ENCODE measurements around the gene ADCY1.
"Not testable (repeated sequence)": the region's sequence is repeated elsewhere in the genome, so short reads cannot be mapped to it uniquely, and the experiment has no call there.

ADCY1 gene

DNA sequence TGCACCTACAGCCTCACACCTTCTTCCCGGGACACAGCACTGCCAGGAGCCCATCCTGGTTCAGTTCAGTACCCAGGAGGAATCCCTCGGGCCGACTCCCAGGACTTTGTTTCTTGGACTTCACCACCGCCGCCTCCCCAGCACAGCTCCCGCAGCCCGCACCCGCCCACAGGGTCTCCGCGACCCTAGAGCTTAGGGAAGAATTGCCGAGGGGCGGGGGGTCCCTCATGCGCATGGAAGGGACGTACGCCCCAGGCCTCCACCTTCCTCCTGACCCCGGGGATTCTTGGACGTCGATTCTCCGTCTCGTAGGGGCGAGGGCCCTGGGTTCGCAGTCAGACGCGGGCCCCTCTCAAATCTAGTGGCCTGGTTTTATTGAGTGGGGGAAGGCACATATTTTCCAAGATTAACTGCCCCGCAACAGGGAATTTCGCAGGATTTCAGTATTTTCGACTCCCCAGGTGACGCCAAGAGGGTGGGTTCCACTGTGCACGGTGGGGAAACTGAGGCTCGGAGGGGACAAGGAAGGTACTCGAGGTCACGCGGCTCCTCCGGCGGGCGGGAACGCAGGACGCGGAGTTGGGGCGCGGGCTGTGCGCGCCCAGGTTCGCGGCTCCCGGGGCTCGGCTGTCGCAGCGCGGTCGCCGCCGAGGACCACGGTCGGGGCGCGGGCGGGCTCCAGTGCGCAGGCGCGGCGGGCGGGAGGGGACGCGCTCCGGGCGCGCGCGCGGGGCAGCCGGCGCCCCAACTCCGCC lies at the start of gene ADCY1:
ADCY1 (plus strand) TSS at position 708 of the 755 bp plus-strand sequence. CDS start 176 bp downstream, outside the sequence.
- in situ Hi-C loops (cut with MboI; ENCODE audit: low sequenced_read_pairs) = no loop called here

DNA sequence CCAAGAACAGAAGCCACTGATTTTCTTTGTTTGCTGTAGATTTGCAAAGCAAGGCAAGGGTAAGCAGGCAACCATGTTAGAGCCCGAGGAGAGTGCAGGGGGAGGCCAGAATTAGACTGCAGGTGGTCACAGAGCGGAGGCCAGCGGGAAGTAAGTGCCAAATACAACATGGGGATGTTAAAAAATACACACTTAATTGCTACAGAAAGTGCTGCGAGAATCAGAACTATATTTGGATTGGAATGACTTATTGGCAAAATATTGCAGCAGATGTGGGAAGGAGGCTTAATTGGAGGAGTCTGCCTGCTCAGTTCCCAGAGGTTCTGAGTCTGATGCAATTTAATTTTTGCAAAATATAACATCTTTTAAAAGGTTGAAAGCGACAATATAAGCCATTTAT lies 49.7 kb upstream of the ADCY1 start:
- in situ Hi-C loops (cut with MboI; ENCODE audit: low sequenced_read_pairs) = no loop called here

DNA sequence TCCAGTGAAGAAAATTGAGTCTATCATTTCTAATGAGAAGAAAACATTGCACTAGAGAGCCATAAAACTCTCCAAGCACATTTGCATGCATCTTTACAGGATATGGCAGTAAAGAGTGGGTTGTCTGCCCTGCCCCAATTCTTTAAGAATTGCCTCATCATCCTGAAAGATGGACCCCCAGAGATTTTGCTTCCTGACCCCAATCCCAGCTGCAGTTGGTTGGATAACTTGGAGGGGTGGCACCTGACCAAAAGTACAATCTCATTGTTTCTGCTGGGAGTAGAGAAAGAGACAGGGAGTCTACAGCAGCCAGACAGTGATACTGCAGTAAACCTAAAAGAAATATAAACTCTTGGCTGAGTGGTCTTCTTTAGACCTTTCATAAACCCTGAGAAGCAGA lies 49.1 kb upstream of the ADCY1 start:
- in situ Hi-C loops (cut with MboI; ENCODE audit: low sequenced_read_pairs) = no loop called here

DNA sequence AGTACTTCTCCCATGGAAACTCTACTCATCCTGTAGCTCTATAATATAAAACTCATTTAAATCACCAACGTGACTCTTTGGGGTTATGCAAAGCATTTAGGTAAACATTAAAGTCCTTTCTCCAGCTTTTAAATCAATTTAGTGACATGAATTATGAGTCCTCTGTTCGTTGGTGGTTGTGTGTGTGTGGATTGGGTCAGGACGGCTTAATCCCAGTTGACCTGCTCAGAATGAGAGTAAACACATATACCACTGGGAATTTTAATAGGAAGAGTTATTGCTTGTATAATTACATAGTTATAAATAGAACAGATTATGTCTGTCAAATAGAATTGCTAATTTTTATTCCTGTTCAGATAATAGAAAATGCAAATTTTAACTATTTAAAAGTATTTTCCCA lies 30.7 kb upstream of the ADCY1 start:
- in situ Hi-C loops (cut with MboI; ENCODE audit: low sequenced_read_pairs) = no loop called here

DNA sequence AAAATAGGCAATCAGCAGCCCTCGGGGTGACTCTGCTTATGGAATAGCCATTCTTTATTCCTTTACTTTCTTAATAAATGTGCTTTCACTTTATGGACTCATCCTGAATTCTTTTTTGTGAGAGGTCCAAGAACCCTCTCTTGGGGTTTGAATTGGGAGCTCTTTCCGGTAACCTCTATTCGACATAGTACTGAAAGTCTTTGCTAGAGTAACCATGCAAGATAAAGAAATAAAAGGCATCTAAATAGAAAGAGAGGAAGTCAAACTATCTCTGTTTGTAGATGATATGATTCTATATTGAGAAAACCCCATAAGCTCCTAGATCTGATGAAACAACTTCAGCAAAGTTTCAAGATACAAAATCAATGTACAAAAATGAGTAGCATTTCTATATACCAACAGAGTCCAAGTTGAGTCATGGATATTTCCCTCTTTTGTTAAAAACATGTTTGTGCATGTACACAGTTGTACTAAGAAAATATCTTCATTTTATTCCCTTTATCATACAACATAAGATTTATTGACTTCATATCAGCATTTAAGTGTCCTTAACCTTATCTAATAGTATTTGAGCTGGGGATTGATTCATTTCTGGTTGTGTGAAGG lies 29.0 kb upstream of the ADCY1 start:
- in situ Hi-C loops (cut with MboI; ENCODE audit: low sequenced_read_pairs) = not testable (repeated sequence)

DNA sequence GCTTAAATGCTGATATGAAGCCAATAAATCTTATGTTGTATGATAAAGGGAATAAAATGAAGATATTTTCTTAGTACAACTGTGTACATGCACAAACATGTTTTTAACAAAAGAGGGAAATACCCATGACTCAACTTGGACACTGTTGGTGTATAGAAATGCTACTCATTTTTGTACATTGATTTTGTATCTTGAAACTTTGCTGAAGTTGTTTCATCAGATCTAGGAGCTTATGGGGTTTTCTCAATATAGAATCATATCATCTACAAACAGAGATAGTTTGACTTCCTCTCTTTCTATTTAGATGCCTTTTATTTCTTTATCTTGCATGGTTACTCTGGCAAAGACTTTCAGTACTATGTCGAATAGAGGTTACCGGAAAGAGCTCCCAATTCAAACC lies 25.3 kb upstream of the ADCY1 start:
- in situ Hi-C loops (cut with MboI; ENCODE audit: low sequenced_read_pairs) = not testable (repeated sequence)

DNA sequence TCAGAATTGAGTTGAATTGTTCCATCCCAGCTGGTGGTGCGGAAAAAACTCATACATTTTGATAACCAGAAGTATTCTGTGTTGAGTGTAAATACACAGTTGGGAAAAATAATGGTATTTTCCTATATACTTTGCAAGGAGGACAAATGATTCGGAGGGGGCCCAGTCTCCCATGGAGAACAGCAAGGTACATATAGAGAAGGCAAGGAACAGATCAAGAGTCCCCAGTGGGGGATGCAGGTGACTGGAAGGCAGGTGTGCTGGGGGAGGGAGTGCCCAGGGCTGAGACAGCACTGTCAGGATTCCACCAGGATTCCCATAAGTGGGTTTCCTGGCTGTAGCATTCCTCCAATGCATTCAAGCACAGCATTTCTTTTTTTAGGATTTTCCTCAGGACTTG lies 10.8 kb upstream of the ADCY1 start:
- in situ Hi-C loops (cut with MboI; ENCODE audit: low sequenced_read_pairs) = no loop called here

DNA sequence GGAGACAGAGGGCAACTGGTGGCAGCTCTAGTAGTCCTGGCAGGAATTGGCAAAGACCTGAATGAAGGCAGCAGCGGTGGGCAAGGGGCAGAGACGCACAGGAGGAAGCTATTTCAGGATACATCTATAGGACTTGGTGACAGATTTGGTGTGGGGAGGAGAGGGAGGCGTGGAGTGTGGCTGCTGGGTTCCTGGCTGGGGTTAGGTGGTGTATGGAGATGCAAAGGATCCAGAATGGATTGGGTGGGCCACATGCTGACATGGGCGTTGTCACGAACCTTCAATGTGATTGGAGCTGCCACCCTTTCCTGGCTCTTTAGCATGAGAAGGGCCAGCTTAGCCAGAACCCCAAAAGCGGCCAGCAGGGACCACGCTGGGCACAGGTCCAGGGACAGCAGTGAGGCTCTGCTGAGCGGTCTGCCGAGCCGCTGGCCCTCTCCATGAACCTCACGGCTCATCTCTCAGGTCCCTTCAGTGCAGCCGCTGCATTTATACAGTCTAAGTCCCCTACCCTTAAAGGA lies 10.2 kb upstream of the ADCY1 start:
- in situ Hi-C loops (cut with MboI; ENCODE audit: low sequenced_read_pairs) = no loop called here

DNA sequence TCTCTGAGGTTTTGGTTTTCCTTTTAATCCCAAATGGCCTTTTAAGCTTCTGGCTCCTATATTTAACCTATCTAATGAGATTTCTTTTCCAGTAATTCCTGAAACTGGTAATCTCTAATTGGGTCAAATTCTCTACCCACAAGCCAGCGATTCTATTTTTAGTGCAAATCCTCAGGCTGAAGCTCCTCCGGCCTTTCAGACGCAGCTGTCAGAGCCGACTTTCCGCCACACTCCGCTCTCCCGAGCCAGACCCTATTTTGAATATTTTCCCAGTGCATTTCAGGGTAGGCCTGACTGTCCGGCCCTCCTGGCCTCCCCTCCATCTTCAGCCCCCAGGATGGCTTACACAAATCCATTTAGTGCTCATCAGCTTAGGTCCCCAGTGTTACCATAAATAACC lies 9.7 kb upstream of the ADCY1 start:
- in situ Hi-C loops (cut with MboI; ENCODE audit: low sequenced_read_pairs) = no loop called here

DNA sequence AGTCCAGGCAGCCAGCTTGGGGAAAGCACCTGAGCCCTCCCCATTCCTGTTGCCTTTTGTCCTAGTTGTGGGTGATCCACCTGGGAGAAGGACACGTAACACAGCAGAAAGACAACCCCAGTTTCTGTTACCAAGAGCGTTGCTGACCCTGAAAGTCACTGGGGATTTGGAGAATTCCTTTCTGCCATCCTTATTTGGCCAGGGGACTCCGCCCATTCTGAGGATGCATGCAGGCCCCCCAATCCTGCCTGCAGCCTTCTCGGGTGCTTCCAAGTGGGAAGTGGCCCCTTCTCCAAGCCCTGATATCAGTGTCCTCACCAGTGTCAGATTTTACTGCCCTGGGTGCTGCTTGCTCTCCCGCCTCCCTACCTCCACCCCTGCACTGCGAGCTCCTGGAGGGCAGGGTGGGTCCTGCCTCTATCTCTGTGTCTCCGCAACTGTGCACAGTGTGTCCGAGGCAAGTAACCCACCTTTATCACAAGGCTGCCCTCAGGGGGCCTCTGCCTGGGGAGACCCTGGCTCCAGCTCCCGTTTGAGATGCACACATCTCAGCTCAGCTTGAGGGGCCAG lies 9.2 kb upstream of the ADCY1 start:
- in situ Hi-C loops (cut with MboI; ENCODE audit: low sequenced_read_pairs) = no loop called here

DNA sequence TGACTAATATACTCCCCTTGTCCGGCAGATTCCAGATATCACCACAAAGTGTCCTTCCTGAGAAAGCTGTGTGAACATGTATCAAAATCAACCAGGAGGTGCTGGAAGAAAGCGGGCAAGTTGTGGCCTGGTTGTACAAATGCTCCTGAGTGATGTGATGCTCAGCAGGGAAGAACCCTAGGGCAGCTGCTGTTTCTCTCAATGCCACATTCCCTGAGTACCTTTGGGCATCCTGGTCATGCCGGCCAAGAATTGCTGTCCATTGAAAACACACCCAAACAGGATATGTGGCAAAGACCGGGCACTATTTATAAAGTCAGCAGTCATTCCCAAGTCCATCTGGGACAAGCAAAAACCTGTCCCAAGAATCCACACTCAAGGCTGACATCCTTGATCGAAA lies 7.8 kb upstream of the ADCY1 start:
- in situ Hi-C loops (cut with MboI; ENCODE audit: low sequenced_read_pairs) = no loop called here

DNA sequence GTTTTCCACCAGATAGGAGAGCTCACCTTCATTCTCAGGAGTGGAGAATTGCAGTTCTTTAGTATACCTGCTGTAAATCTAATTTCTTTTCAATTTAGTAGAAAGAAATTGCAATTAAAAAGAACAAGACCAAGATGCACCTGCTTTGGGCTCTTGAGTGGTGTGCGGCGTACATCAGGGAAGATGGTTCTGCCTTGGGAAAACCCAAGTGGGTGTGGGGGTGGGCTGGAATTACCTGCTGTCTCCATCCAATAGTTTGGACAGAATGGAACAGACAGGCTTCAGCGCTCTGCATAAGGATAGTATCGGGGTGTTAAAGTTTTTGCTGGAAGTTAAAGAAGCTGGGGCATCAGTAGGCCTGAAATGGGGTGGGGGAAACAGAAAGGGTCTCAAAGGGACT lies 7.2 kb upstream of the ADCY1 start:
- in situ Hi-C loops (cut with MboI; ENCODE audit: low sequenced_read_pairs) = no loop called here

DNA sequence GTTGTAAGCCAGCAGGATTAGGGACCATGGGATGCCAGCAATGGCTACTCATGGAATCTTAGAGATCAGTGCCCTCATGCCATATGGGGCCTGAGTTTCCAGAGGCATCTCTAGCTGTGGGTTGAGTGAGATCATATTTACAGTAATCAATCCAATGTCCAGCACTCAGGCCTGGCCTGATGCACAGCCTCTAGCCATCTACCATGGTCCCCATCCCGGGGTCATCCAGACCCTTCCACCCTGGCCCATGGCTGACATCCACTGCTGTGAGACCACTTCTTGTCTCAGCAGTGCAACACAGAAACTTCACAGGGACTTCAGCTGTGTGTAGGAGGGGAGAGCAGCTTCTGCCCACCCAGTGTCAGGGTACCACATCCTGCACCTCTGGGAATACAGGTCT lies 6.5 kb upstream of the ADCY1 start:
- in situ Hi-C loops (cut with MboI; ENCODE audit: low sequenced_read_pairs) = no loop called here

DNA sequence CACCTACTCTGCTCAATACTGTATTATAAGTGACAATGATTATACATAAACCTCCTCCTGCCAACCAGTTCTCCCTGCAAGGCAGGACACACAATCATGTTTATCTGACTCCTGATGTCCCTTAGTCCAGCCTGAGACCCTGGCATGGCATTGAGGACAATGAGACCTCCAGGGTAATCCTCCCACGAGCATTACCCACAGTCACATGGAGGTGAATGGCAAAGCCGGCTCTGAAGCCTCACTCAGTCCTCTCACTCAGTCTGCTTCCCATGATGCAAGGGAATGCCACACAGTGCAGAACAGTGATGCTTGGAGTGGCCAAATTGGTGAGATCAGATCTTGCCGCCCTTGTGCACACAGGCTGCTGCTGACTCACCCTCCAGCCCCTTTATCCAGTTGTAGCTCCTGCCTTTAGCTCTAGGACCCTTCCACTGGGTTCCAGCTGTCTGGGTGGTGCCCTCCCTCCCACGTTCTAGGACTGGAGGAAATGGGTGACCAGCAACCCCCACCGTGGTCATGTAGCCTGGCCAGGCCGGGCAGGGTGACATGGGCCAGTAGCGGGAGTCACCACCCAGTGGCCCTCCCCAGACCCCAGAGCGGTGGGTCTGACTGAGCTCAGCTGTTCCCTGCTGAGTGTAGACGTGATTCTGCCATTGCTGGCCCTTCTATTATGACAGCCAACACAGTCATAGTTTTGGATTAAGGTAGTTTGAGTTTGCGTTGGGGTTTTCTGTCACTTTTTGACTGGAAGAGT lies 5.5 kb upstream of the ADCY1 start:
- in situ Hi-C loops (cut with MboI; ENCODE audit: low sequenced_read_pairs) = no loop called here

DNA sequence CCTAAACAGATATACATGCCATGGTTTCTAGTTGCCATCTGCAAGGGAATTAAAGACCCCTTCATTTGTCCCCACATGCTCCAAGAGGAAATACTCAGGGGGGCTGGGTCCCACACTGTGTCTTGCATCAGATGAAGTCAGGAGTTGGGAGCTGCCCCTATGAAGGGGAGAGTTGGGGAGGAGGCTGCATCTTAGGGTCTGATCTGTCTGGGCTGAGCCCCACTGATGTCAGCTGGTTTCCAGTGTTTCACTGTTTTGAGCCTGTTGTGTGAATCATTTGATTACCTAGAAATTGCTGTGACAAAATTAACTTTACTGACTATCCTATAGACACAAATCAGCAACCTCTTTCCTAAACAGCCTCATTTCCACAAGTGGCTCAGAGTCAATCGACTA lies 4.9 kb upstream of the ADCY1 start:
- in situ Hi-C loops (cut with MboI; ENCODE audit: low sequenced_read_pairs) = no loop called here

DNA sequence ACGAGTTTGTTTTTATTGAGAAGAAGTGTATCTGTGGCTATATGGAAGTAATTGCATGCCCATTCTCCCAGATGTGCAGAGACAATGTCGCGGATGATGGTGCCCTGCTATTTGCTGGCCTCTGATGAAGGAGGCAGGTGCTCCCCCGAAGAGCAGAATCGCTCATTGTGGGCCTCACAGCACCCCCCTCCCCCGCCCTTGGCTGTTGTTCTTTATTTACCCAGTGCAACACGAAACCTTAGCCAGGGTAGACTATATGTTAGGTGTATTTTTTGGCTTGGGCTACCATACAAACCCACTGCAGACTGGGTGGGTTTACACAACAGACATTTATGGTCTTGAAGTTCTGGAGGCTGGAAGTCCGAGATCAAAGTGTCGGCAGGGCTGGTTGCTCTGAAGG lies 3.4 kb upstream of the ADCY1 start:
- in situ Hi-C loops (cut with MboI; ENCODE audit: low sequenced_read_pairs) = no loop called here

DNA sequence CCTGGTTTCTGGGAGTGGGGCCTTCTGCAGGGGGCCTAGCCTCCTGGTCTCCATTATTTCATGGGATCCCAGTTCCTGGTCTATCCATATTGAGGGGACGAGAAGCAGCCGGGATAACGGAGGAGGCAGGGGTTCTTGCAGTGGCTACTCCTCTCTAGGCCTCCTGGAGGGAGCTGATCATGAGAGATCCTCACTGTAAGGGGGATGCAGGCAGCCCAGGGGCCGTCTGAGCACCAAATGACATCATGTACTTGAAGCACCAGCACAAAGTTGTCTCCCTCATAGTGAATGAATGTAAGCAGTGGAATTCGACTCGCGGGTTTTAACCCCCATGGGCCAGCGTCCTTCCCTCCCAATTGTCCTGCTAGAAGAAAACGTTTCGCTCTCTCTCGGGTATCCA lies 964 bp upstream of the ADCY1 start:
- in situ Hi-C loops (cut with MboI; ENCODE audit: low sequenced_read_pairs) = no loop called here

DNA sequence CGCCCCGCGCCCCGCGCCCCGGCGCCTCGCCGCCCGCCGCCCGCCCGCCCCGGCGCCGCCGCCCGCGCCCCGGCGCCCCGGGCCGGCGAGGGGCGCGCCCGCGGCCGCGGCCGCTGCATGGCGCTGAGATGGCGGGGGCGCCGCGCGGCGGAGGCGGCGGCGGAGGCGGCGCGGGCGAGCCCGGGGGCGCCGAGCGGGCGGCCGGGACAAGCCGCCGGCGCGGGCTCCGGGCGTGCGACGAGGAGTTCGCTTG lies 174 bp downstream of the ADCY1 start:
- in situ Hi-C loops (cut with MboI; ENCODE audit: low sequenced_read_pairs) = no loop called here

DNA sequence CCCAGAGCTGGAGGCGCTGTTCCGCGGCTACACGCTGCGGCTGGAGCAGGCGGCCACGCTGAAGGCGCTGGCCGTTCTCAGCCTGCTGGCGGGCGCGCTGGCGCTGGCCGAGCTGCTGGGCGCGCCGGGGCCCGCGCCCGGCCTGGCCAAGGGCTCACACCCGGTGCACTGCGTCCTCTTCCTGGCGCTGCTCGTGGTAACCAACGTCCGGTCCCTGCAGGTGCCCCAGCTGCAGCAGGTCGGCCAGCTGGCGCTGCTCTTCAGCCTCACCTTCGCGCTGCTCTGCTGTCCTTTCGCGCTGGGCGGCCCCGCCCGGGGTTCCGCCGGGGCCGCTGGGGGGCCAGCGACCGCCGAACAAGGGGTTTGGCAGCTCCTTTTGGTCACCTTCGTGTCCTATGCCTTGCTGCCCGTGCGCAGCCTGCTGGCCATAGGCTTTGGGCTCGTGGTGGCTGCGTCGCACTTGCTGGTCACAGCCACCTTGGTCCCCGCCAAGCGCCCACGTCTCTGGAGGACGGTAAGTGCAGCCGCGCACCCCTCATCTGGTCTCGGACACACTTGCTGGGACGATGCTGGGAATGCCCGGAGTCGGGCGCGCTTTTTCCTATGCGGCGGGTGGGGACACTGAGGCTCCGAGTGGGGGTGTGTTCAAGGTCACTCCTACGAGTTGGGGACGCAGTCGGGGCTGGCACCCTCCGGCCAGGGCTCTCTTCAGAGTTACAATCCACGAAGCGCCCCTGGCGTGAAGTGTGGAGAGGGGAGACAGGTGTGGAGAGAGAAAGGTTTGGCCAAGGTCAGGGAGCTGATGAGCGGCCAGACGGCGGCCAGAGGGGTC lies 717 bp downstream of the ADCY1 start:
- in situ Hi-C loops (cut with MboI; ENCODE audit: low sequenced_read_pairs) = no loop called here

DNA sequence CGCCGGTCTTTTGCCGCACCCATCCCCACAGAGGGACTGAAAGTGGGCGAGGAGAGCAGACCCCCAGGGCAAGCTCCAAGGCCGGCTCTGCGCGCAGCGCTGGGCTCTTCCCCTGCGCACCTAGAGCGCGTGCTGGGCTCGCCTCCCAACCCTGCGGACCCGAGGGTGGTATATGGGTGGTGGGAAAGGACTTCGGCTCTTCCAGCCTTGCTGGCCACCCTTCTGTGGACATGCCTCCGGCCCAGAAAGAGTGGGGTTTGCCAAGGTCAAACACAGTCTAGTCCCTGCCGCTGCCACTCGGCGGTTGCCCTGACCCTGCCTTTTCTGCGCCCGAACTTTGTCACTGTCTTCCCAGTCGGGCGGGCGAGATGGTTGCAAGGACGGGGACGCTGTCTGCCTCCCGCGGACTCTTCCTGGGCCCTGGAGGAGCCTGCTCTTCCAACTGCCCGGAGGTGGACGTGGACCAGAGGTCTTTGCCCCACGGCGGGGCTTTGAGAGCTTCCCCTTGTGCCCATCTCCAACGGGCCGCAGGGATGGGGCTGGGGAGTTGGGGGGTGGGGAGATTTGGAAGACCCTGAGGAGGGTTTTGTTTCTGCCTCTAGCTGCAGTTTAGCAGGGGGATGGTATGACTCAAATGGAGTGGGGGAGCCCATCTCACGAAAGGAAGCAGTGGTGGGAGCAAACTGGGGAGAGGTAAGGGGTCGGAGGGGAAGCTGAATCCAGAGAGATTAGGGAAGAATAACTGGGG lies 1.5 kb downstream of the ADCY1 start:
- in situ Hi-C loops (cut with MboI; ENCODE audit: low sequenced_read_pairs) = no loop called here
